Liver (tissue), 9 donors: ENCODE data around the gene MSLN. TPM values are rescaled to one million over a fixed set of nuclear protein-coding genes. Genes with fewer than 3 reads are reported as not detected.
"Not testable (repeated sequence)": the region's sequence is repeated elsewhere in the genome, so short reads cannot be mapped to it uniquely, and the experiment has no call there.

ENCODE experiments used
- DNase-seq: peaks from one replicate; pipeline ENCODE4 v3.0.0-alpha.2; 2017; ENCODE audit warnings: low spot score
- H3K27ac ChIP-seq, 2 donors: one replicate each; pipeline ENCODE4 v1.7.0; 2013; ENCODE audit warnings: inconsistent platforms in 2 of 2, low read length in 2 of 2, control low read depth in 1 of 2, low read depth in 1 of 2, mild to moderate bottlenecking in 1 of 2
- H3K27me3 ChIP-seq, 4 donors: one replicate each; pipeline versions ENCODE4 v1.6.1 to v1.7.0; 2013; ENCODE audit warnings: low read length in 3 of 4, inconsistent platforms in 1 of 4, mild to moderate bottlenecking in 1 of 4, moderate library complexity in 1 of 4; ENCODE audit not compliant: control insufficient read depth in 4 of 4, insufficient read depth in 4 of 4
- H3K36me3 ChIP-seq, 4 donors: one replicate each; pipeline versions ENCODE4 v1.6.1 to v1.7.0; 2013; ENCODE audit warnings: low read length in 3 of 4, mild to moderate bottlenecking in 3 of 4, low read depth in 1 of 4, moderate library complexity in 1 of 4; ENCODE audit not compliant: control insufficient read depth in 4 of 4, insufficient read depth in 3 of 4
- H3K4me1 ChIP-seq, 4 donors: one replicate each; pipeline versions ENCODE4 v1.6.1 to v1.7.0; 2013; ENCODE audit warnings: low read length in 3 of 4, mild to moderate bottlenecking in 3 of 4, moderate library complexity in 1 of 4; ENCODE audit not compliant: control insufficient read depth in 4 of 4, insufficient read depth in 4 of 4
- H3K4me3 ChIP-seq, 3 donors: one replicate each; pipeline versions ENCODE4 v1.6.1 to v1.7.0; 2013; ENCODE audit warnings: low read length in 3 of 3, control low read depth in 1 of 3, low read depth in 1 of 3, mild to moderate bottlenecking in 1 of 3
- H3K9ac ChIP-seq, 2 donors: one replicate each; pipeline ENCODE4 v1.7.0; 2013; ENCODE audit warnings: low read length in 2 of 2, mild to moderate bottlenecking in 2 of 2, moderate library complexity in 2 of 2, control low read depth in 1 of 2, low read depth in 1 of 2
- H3K9me3 ChIP-seq, 4 donors: one replicate each; pipeline versions ENCODE4 v1.6.1 to v1.7.0; 2013; ENCODE audit warnings: low read length in 3 of 4; ENCODE audit not compliant: control insufficient read depth in 4 of 4
- ATF3 ChIP-seq: IDR thresholded peaks from 2 replicates; pipeline ENCODE4 v1.6.1; 2016; ENCODE audit warnings: antibody characterized with exemption
- CTCF ChIP-seq: fragments of 150-350 bp; IDR thresholded peaks from 2 replicates; pipeline ENCODE4 v1.5.1; 2017; ENCODE audit warnings: improper control_type of control experiment, low read depth, low read length; ENCODE audit not compliant: missing input control
- EGR1 ChIP-seq, 2 donors: IDR thresholded peaks; 2 replicates each; pipeline ENCODE4 v1.6.1; 2016 to 2018; ENCODE audit warnings: antibody characterized with exemption in 2 of 2, low read depth in 2 of 2
- FOXA1 ChIP-seq: IDR thresholded peaks from 2 replicates; pipeline ENCODE4 v1.6.1; 2016; ENCODE audit warnings: antibody characterized with exemption
- FOXA2 ChIP-seq: IDR thresholded peaks from 2 replicates; pipeline ENCODE4 v1.6.1; 2016; ENCODE audit warnings: antibody characterized with exemption
- GABPA ChIP-seq, 2 donors: IDR thresholded peaks in 1 of 2; conservative IDR thresholded peaks in 1 of 2; 2 replicates each; pipeline ENCODE4 v1.6.1; 2016; ENCODE audit warnings: antibody characterized with exemption in 2 of 2, mild to moderate bottlenecking in 1 of 2, moderate library complexity in 1 of 2
- HNF4A ChIP-seq, 2 donors: conservative IDR thresholded peaks; 2 replicates each; pipeline ENCODE4 v1.6.1; 2016; ENCODE audit warnings: antibody characterized with exemption in 2 of 2, mild to moderate bottlenecking in 2 of 2
- HNF4G ChIP-seq: IDR thresholded peaks from 2 replicates; pipeline ENCODE4 v1.6.1; 2016; ENCODE audit warnings: antibody characterized with exemption
- JUND ChIP-seq, 2 donors: IDR thresholded peaks; 2 replicates each; pipeline ENCODE4 v1.6.1; 2016; ENCODE audit warnings: antibody characterized with exemption in 2 of 2
- MAX ChIP-seq: IDR thresholded peaks from 2 replicates; pipeline ENCODE4 v1.6.1; 2016; ENCODE audit warnings: antibody characterized with exemption
- NR2F2 ChIP-seq: IDR thresholded peaks from 2 replicates; pipeline ENCODE4 v1.6.1; 2016; ENCODE audit warnings: antibody characterized with exemption
- RAD21 ChIP-seq, 2 donors: IDR thresholded peaks; 2 replicates each; pipeline ENCODE4 v1.6.1; 2016; ENCODE audit warnings: antibody characterized with exemption in 2 of 2, mild to moderate bottlenecking in 2 of 2
- REST ChIP-seq: IDR thresholded peaks from 2 replicates; pipeline ENCODE4 v1.6.1; 2016; ENCODE audit warnings: antibody characterized with exemption, mild to moderate bottlenecking
- RXRA ChIP-seq, 2 donors: IDR thresholded peaks; 2 replicates each; pipeline ENCODE4 v1.6.1; 2017 to 2018; ENCODE audit warnings: antibody characterized with exemption in 2 of 2, mild to moderate bottlenecking in 1 of 2
- SP1 ChIP-seq: IDR thresholded peaks from 2 replicates; pipeline ENCODE4 v1.6.1; 2018; ENCODE audit warnings: antibody characterized with exemption, mild to moderate bottlenecking
- TAF1 ChIP-seq: conservative IDR thresholded peaks from 2 replicates; pipeline ENCODE4 v1.6.1; 2016; ENCODE audit warnings: antibody characterized with exemption, mild to moderate bottlenecking
- YY1 ChIP-seq: IDR thresholded peaks from 2 replicates; pipeline ENCODE4 v1.6.1; 2016; ENCODE audit warnings: antibody characterized with exemption, mild to moderate bottlenecking
- WGBS: extraction: QIAGEN DNeasy Blood & Tissue Kit; methylation state at CpG from one replicate; pipeline ENCODE4 v1.1.7; 2013; 5-methylcytosine and 5-hydroxymethylcytosine counted together
- polyA plus RNA-seq, 2 donors: library from polyadenylated mRNA; stranded (reverse) in 1 of 2; unstranded in 1 of 2; fragments of 200-250 nt in 1 of 2; fragments of >200 nt in 1 of 2; fragmentation: Nextera tagmentation in 1 of 2; extraction: Ambion mirVana in 1 of 2; gene quantifications; one replicate each; pipeline versions ENCODE4 v1.2.1 to v1.2.3, GENCODE V29; 2013 to 2015
- total RNA-seq, 2 donors: library from RNA; depleted of rRNA; stranded (reverse); fragments of >200 nt; gene quantifications; one replicate each; pipeline ENCODE4 v1.2.3, GENCODE V29; 2014
- donor health status: healthy.
- donor health status: healthy.
- donor health status: healthy.
- donor health status: healthy.
- donor health status: healthy.

Gene MSLN
- total and polyA plus RNA-seq, 4 donors = 0.03 to 0.65 (median 0.08) TPM; not detected in 1

- Histone ChIP-seq H3K9me3 (no peaks in the 10 kb centered on the region), H3K36me3 (no peaks in the 10 kb centered on the region), H3K27ac (no peak overlapping the region), H3K4me3 (no peak overlapping the region), H3K27me3 (no peaks in the 10 kb centered on the region), H3K9ac (no peak overlapping the region), H3K4me1 (no peaks in the 10 kb centered on the region)
- no peak for DNase-seq
- 79% methylated on average over 36 of the region's 36 CpGs for WGBS
- TF ChIP-seq RAD21 (IDR thresholded peaks at IDR 0.05) = no peak
- no peak for TF ChIP-seq RXRA (IDR thresholded peaks at IDR 0.05)
- TF ChIP-seq NR2F2 = no peak
- no peak for TF ChIP-seq CTCF
- TF ChIP-seq JUND (IDR thresholded peaks at IDR 0.05) = no peak
- no peak for TF ChIP-seq FOXA1
- no peak for TF ChIP-seq MAX
- TF ChIP-seq FOXA2 = no peak
- no peak for TF ChIP-seq HNF4G
- TF ChIP-seq HNF4A (conservative IDR thresholded peaks at IDR 0.05) = no peak
- TF ChIP-seq EGR1 (IDR thresholded peaks at IDR 0.05; ENCODE audit: low read depth in 2 of 2) = no peak
These were observed 14.8 kb downstream of the MSLN start for GRCh38 chr16:775236-775796.

- not testable (repeated sequence) for H3K4me3 ChIP-seq, H3K27me3 ChIP-seq, DNase-seq, H3K36me3 ChIP-seq, H3K9me3 ChIP-seq, H3K9ac ChIP-seq, H3K4me1 ChIP-seq, H3K27ac ChIP-seq
- WGBS = 86% methylated on average over 10 of the region's 10 CpGs
These were observed 15.8 kb downstream of the MSLN start for GRCh38 chr16:776298-776697.

GRCh38 chr16:776824-777223 is 16.3 kb downstream of the MSLN start:
- H3K27ac ChIP-seq = no peak overlapping the region
- no peak overlapping the region for H3K9ac ChIP-seq
- no peak for DNase-seq
- H3K27me3 ChIP-seq = peaks cover 0 to 4% (median 0%) of the 10 kb centered on the region in 4 donors
- H3K4me1 ChIP-seq = no peaks in the 10 kb centered on the region
- no peak overlapping the region for H3K4me3 ChIP-seq
- 82% methylated on average over 9 of the region's 9 CpGs for WGBS
- H3K9me3 ChIP-seq = no peaks in the 10 kb centered on the region
- H3K36me3 ChIP-seq = no peaks in the 10 kb centered on the region
- TF ChIP-seq ATF3 = no peak
- no peak for TF ChIP-seq NR2F2
- TF ChIP-seq YY1 = no peak
- TF ChIP-seq CTCF = no peak
- no peak for TF ChIP-seq EGR1 (IDR thresholded peaks at IDR 0.05; ENCODE audit: low read depth in 2 of 2)
- TF ChIP-seq HNF4G = no peak
- no peak for TF ChIP-seq TAF1
- TF ChIP-seq FOXA2 = no peak
- no peak for TF ChIP-seq SP1
- no peak for TF ChIP-seq RAD21 (IDR thresholded peaks at IDR 0.05)
- no peak for TF ChIP-seq GABPA (IDR thresholded peaks at IDR 0.05 in 1 of 2, conservative IDR thresholded peaks at IDR 0.05 in 1 of 2)
- TF ChIP-seq RXRA (IDR thresholded peaks at IDR 0.05) = no peak
- no peak for TF ChIP-seq HNF4A (conservative IDR thresholded peaks at IDR 0.05)
- no peak for TF ChIP-seq REST
- TF ChIP-seq MAX = no peak
